WTC11 (cell line): Measurements from ENCODE around the gene UGT1A7. TPM values are rescaled to one million over a fixed set of nuclear protein-coding genes. Genes with fewer than 3 reads are reported as not detected.
"Not testable (repeated sequence)": the region's sequence is repeated elsewhere in the genome, so short reads cannot be mapped to it uniquely, and the experiment has no call there.

Experiments used
- ATAC-seq: fragments of 200-7000 bp; cut with Tn5 transposase; 2 replicates; pipeline ENCODE4 v1.10.0; 2021; ENCODE audit warnings: mild to moderate bottlenecking, moderate library complexity
- CTCF ChIA-PET: fragments of 300-600 bp; sonication (Branson Sonifier 250); formaldehyde crosslinking; loops from one replicate; lab custom pipeline; 2021; ENCODE audit warnings: antibody characterized with exemption; lab: Charles Lee
- POLR2A ChIA-PET: fragments of 350-600 bp; sonication (Branson Sonifier 250); formaldehyde crosslinking; loops from one replicate; lab custom pipeline; 2021; ENCODE audit warnings: antibody characterized with exemption; lab: Charles Lee
- DNase-seq: peaks from one replicate; pipeline ENCODE4 v3.0.0; 2021; ENCODE audit warnings: low spot score
- H3K27ac Mint-ChIP-seq: 2 replicates; pipeline ENCODE4 v1.8.0; 2021; ENCODE audit warnings: mixed read lengths
- H3K27me3 Mint-ChIP-seq: 2 replicates; pipeline ENCODE4 v1.8.0; 2021; ENCODE audit warnings: low read depth, mild to moderate bottlenecking, moderate library complexity, mixed read lengths
- H3K36me3 Mint-ChIP-seq: 2 replicates; pipeline ENCODE4 v1.8.0; 2021; ENCODE audit warnings: mixed read lengths
- H3K4me1 Mint-ChIP-seq: 2 replicates; pipeline ENCODE4 v1.8.0; 2022; ENCODE audit warnings: mixed read lengths
- H3K4me3 Mint-ChIP-seq: 2 replicates; pipeline ENCODE4 v1.8.0; 2021; ENCODE audit warnings: mild to moderate bottlenecking, moderate library complexity, mixed read lengths
- H3K9me3 Mint-ChIP-seq: 2 replicates; pipeline ENCODE4 v1.8.0; 2021; ENCODE audit warnings: mixed read lengths
- AR ChIP-seq: fragments of 250-450 bp; sonication (Bioruptor Pico); IDR thresholded peaks from 2 replicates; pipeline ENCODE4 v1.9.0; 2021; ENCODE audit warnings: mild to moderate bottlenecking
- ATF3 ChIP-seq: sonication (generic); formaldehyde crosslinking; conservative IDR thresholded peaks from 2 replicates; pipeline ENCODE4 v1.8.1; 2022; ENCODE audit warnings: mild to moderate bottlenecking, missing genetic modification reagents
- CBFB ChIP-seq: sonication (generic); formaldehyde crosslinking; IDR thresholded peaks from 2 replicates; pipeline ENCODE4 v1.8.1; 2022; ENCODE audit warnings: mild to moderate bottlenecking, low read depth, missing genetic modification reagents
- CREM ChIP-seq: sonication (generic); formaldehyde crosslinking; IDR thresholded peaks from 2 replicates; pipeline ENCODE4 v1.8.1; 2022; ENCODE audit warnings: mild to moderate bottlenecking, missing genetic modification reagents, moderate library complexity
- E2F1 ChIP-seq: sonication (generic); formaldehyde crosslinking; IDR thresholded peaks from 2 replicates; pipeline ENCODE4 v1.8.0; 2022; ENCODE audit warnings: mild to moderate bottlenecking, missing genetic modification reagents
- GABPB1 ChIP-seq: sonication (generic); formaldehyde crosslinking; IDR thresholded peaks from 2 replicates; pipeline ENCODE4 v1.8.1; 2023; ENCODE audit warnings: mild to moderate bottlenecking, missing genetic modification reagents
- HMGA2 ChIP-seq: fragments of 250-450 bp; sonication (Bioruptor Pico); IDR thresholded peaks from 2 replicates; pipeline ENCODE4 v1.4.0; 2021; ENCODE audit warnings: mild to moderate bottlenecking, moderate library complexity
- IRF1 ChIP-seq: sonication (generic); formaldehyde crosslinking; IDR thresholded peaks from 2 replicates; pipeline ENCODE4 v1.8.0; 2023; ENCODE audit warnings: missing genetic modification reagents
- MLX ChIP-seq: sonication (generic); formaldehyde crosslinking; IDR thresholded peaks from 2 replicates; pipeline ENCODE4 v1.8.1; 2023; ENCODE audit warnings: mild to moderate bottlenecking, missing genetic modification reagents, moderate library complexity
- OVOL2 ChIP-seq: fragments of 250-450 bp; sonication (Bioruptor Pico); IDR thresholded peaks from 2 replicates; pipeline ENCODE4 v1.9.0; 2021; ENCODE audit warnings: mild to moderate bottlenecking, borderline replicate concordance
- PRRX2 ChIP-seq: fragments of 250-450 bp; sonication (Bioruptor Pico); IDR thresholded peaks from 2 replicates; pipeline ENCODE4 v1.8.0; 2021; ENCODE audit warnings: mild to moderate bottlenecking
- SMAD3 ChIP-seq: sonication (generic); formaldehyde crosslinking; IDR thresholded peaks from 2 replicates; pipeline ENCODE4 v1.8.0; 2022; ENCODE audit warnings: missing genetic modification reagents, mild to moderate bottlenecking, borderline replicate concordance
- ZNF121 ChIP-seq: sonication (generic); formaldehyde crosslinking; IDR thresholded peaks from 2 replicates; pipeline ENCODE4 v1.8.0; 2023; ENCODE audit warnings: missing genetic modification reagents
- ZNF138 ChIP-seq: sonication (generic); formaldehyde crosslinking; conservative IDR thresholded peaks from 2 replicates; pipeline ENCODE4 v1.8.1; 2022; ENCODE audit warnings: mild to moderate bottlenecking, moderate library complexity, missing genetic modification reagents
- ZNF416 ChIP-seq: fragments of 250-450 bp; sonication (Bioruptor Pico); IDR thresholded peaks from 2 replicates; pipeline ENCODE4 v1.9.0; 2021; ENCODE audit warnings: mild to moderate bottlenecking, inconsistent platforms
- ZNF423 ChIP-seq: fragments of 250-450 bp; sonication (Bioruptor Pico); IDR thresholded peaks from 2 replicates; pipeline ENCODE4 v2.1.2; 2022; ENCODE audit warnings: mild to moderate bottlenecking, moderate library complexity
- ZSCAN18 ChIP-seq: fragments of 250-450 bp; sonication (Bioruptor Pico); IDR thresholded peaks from 2 replicates; pipeline ENCODE4 v2.1.2; 2022; ENCODE audit warnings: mild to moderate bottlenecking, moderate library complexity
- total RNA-seq: library from RNA; stranded (reverse); gene quantifications from 3 replicates; pipeline ENCODE4 v1.2.3, GENCODE V29; 2021

UGT1A7 gene
- total RNA-seq, 1 experiment from 2014 or later, result not detected

- not testable (repeated sequence) for DNase-seq, H3K27me3 Mint-ChIP-seq, ATAC-seq
Observed at GRCh38 chr2:233646033-233646432, 35.7 kb upstream of the UGT1A7 start.

GRCh38 chr2:233650981-233651380 is 30.7 kb upstream of the UGT1A7 start:
- H3K27me3 Mint-ChIP-seq, result peaks cover 7% of the 10 kb centered on the region
- CTCF ChIA-PET, result no interaction called here
- TF ChIP-seq ATF3, result no peak
- TF ChIP-seq SMAD3 (CRISPR knock-in tag), result no peak
- TF ChIP-seq IRF1 (CRISPR knock-in tag), result no peak
- TF ChIP-seq, all 79 proteins: peak for 0
- no peak overlapping the region for H3K4me3 Mint-ChIP-seq
- no peak overlapping the region for H3K27ac Mint-ChIP-seq
- H3K4me1 Mint-ChIP-seq, result no peaks in the 10 kb centered on the region
- POLR2A ChIA-PET, result no interaction called here
- H3K9me3 Mint-ChIP-seq, result peaks cover 21% of the 10 kb centered on the region
- no peak for ATAC-seq
- H3K36me3 Mint-ChIP-seq, result peaks cover 18% of the 10 kb centered on the region
- no peak for DNase-seq

More at GRCh38 chr2:233646033-233646432, 35.7 kb upstream of the UGT1A7 start:
- peaks cover 29% of the 10 kb centered on the region for H3K36me3 Mint-ChIP-seq
- POLR2A ChIA-PET, result interaction anchor here (0.6 kb wide), 1 partner anchor 303 kb away, joined by 3 read pairs; no protein-coding TSS in a partner anchor
- H3K27ac Mint-ChIP-seq, CTCF ChIA-PET, H3K4me1 Mint-ChIP-seq, H3K4me3 Mint-ChIP-seq: not testable (repeated sequence)
- peaks cover 36% of the 10 kb centered on the region for H3K9me3 Mint-ChIP-seq

GRCh38 chr2:233651430-233651829 is 30.3 kb upstream of the UGT1A7 start:
- ATAC-seq (no peak), DNase-seq (no peak)
- no peak for TF ChIP-seq ZNF423 (CRISPR knock-in tag)
- no peak for TF ChIP-seq OVOL2 (CRISPR knock-in tag)
- Mint-ChIP-seq H3K4me3 (no peak overlapping the region), H3K4me1 (no peaks in the 10 kb centered on the region), H3K9me3 (peaks cover 18% of the 10 kb centered on the region), H3K36me3 (peaks cover 15% of the 10 kb centered on the region), H3K27me3 (peaks cover 5% of the 10 kb centered on the region), H3K27ac (no peak overlapping the region)
- ChIA-PET POLR2A (no interaction called here), CTCF (no interaction called here)

GRCh38 chr2:233654501-233654900 is 27.2 kb upstream of the UGT1A7 start:
- Mint-ChIP-seq H3K36me3 (no peaks in the 10 kb centered on the region), H3K27me3 (no peaks in the 10 kb centered on the region; the same call in 1 of the 2 replicates)

More at GRCh38 chr2:233654501-233654900, 27.2 kb upstream of the UGT1A7 start:
- no peak overlapping the region for H3K27ac Mint-ChIP-seq
- CTCF ChIA-PET, result no interaction called here
- DNase-seq, result no peak
- ATAC-seq, result no peak
- H3K9me3 Mint-ChIP-seq, result no peaks in the 10 kb centered on the region
- H3K4me1 Mint-ChIP-seq, result no peaks in the 10 kb centered on the region
- H3K4me3 Mint-ChIP-seq, result no peak overlapping the region
- POLR2A ChIA-PET, result no interaction called here
- TF ChIP-seq CREM (CRISPR knock-in tag), result no peak
- TF ChIP-seq AR (CRISPR knock-in tag), result no peak
- no peak for TF ChIP-seq ZNF416 (CRISPR knock-in tag)
- no peak for TF ChIP-seq MLX (CRISPR knock-in tag)
- TF ChIP-seq HMGA2, result no peak
- no peak for TF ChIP-seq E2F1 (CRISPR knock-in tag)
- TF ChIP-seq CBFB (CRISPR knock-in tag), result no peak
- no peak for TF ChIP-seq PRRX2 (CRISPR knock-in tag)
- TF ChIP-seq ZSCAN18 (CRISPR knock-in tag), result no peak
- TF ChIP-seq ZNF121 (CRISPR knock-in tag), result no peak
- TF ChIP-seq GABPB1 (CRISPR knock-in tag), result no peak
- TF ChIP-seq ZNF138, result no peak
